GM19025 (cell line): Measurements from ENCODE around the gene RAMP1.
"Not testable (repeated sequence)": the region's sequence is repeated elsewhere in the genome, so short reads cannot be mapped to it uniquely, and the experiment has no call there.

Source experiments
- ATAC-seq: cut with Tn5 transposase; IDR thresholded peaks from one replicate; pipeline ENCODE4 v1.9.1; 2021; ENCODE audit warnings: mild to moderate bottlenecking, low read depth, moderate library complexity; ENCODE audit not compliant: unreplicated experiment

RAMP1 gene

DNA sequence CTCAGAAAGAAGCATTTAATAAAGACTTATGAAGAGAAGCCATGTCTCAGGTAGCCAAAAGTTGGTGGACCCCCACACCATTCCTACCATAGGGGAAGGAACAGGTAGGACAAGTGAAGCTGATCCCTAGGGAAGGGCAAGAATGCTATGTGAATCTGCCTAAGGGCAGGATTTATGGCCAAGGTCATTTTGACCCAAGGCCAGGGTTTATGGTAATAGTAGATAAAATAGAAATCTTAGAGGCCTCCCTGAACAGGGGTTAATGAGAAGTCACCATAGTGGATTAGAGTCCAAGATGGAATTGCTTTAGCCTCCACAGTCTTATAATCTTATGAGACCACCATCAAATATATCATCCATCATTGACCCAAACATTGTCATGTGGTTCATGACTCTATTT lies 81.4 kb downstream of the RAMP1 start:
- no peak for ATAC-seq

DNA sequence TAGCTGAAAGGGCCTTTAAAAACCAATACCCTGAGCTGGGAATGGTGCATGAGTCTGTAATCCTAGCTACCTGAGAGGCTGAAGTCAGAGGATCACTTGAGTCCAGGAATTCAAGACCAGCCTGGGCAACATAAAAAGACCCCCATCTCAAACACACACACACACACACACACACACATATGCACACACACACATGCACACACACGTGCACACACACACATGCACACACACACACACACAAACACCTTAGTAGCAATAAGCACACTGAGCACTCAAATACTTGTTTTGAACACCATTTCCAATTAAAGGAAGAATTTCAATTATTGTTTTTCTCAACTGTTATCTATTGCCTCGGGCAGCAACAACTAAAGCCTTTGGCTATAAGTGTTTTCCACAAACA lies 81.8 kb downstream of the RAMP1 start:
- no peak for ATAC-seq

- no peak for ATAC-seq
These were observed 83.1 kb downstream of the RAMP1 start for GRCh38 chr2:237942513-237942899.

DNA sequence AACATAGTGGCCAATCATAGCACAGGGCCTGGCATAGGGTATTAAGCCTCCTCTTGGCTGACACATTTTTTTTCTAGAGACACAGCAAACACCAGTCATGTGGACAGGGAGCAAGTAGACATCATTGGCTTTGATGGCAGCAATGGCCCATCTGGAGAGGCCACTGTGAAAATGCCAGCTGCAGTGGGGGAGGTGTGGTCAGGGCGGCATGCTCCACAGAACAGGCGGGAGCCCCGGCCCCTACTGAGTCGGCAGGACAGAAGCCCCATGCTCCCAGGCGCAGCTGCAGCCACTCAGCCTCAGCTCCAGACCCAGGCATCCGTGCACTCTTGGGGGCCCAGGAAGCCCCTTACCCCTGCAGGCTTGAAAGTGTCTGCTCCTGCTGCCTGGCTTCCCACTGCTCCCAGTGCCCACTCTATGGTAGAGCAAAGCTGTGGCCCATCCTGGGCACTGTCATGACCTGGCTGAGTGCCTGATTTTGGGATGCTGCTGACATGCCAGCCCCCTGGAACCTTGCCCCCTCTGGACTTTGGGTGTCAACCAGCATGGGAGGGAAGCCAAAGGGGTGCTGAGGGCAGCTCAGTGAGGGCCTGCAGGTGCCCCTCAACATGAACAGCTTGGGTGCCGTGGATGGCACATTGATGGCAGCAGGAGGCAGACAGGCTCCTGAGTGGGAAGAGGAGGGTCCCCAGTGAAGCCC lies 84.1 kb downstream of the RAMP1 start:
- no peak for ATAC-seq

- ATAC-seq, result no peak
These were observed 84.9 kb downstream of the RAMP1 start for GRCh38 chr2:237944302-237944701.

GRCh38 chr2:237946423-237946822 lies 87.0 kb downstream of the RAMP1 start:
- no peak for ATAC-seq

DNA sequence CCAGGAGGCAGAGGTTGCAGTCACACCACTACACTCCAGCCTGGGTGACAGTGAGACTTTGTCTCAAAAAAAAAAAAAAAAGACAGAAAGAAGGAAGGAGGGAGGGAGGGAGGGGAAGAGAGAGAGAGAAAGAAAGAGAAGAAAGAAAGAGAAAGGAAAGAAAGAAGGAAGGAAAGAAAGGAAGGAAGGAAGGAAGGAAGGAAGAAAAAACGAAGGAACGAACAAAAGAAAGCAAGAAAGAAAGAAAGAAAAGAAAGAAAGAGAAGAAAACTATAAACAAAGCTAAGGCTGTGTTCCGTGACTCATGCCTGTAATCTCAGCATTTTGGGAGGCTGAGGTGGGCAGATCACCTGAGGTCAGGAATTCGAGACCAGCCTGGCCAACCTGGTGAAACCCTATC lies 91.9 kb downstream of the RAMP1 start:
- ATAC-seq, result not testable (repeated sequence)

- no peak for ATAC-seq
These were observed 92.5 kb downstream of the RAMP1 start for GRCh38 chr2:237951878-237952277.

DNA sequence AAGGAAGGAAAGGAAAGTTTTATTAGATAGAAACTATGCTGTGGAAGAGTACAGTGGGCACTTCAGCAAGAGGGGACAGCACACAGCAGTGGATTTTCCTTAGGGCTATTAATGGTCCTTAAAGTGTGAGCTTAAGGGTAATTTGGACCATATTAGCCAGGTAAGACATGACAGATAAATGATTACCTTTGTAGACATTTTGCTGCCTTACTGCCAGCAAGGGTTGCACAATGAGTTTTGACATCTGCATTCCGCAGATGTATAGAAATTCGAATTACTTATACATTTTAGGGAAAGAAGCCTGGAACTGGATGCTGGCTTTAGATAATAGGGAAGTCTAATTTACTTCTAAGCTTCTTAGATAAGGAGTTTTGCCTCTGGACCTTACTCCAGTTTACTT lies 93.4 kb downstream of the RAMP1 start:
- ATAC-seq, result no peak

DNA sequence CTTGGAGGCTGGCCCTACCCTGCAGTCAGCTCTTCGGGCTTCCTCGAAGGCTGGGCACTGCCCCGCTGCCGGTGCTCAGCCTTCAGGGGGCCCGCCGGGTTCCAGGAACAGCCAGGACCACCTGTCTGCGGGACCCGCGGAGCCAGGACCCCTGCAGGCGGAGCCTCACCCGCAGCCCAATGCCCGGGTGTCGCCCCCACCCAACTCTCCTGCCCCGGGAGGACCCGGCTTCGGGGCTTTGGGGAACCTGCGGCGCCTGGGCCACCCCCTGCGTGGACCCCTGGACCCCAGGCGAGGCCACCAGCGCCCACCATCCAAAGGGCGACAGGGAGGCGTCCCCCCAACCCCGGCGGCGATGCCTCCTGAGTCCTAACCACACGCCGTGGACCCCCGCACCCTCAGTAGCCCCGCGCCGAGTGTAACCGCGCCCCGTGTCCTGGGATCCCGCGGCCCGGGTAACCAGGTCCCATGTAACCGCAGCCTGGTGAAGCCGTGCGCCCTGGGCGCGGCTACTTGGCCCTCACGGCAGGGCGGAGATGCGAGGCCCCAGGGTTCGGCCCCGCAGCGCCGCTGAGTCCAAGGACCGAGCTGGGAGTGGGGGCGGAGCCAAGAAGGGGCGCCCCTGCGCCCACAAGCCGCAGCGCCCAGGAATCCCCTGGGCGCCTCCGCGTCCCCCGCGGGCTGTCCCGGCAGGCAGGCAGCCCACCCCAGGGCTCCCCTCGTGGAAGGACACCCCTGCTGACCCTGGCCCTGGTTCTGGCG lies 96.4 kb downstream of the RAMP1 start:
- no peak for ATAC-seq

GRCh38 chr2:237956402-237956736 lies 96.9 kb downstream of the RAMP1 start:
- no peak for ATAC-seq

DNA sequence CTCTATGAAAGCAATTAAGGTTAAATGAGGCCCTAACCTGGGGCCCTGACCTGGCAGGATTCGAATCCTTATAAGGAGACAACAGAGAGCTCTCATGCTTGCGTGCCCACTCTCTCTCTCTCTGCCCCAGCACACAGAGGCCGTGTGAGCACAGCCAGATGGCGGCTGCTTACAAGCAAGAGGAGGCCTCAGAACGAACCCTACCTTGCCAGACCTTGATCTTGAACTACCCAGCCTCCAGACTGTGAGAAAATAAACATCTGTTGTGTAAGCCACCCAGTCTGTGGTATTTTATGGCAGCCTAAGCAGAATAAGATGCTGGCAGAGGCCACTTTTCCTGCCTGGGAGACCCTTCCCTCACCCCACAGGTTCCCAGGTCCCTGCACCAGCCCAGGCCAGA lies 102.2 kb downstream of the RAMP1 start:
- no peak for ATAC-seq
